Effector CD4-positive, alpha-beta T cell (primary cell): ENCODE measurements around the gene TWIST2.

Experiments used
- DNase-seq: peaks from one replicate; pipeline ENCODE4 v3.0.0-alpha.2; 2020

The TWIST2 gene

GRCh38 chr2:238857959-238858358 is 10.1 kb downstream of the TWIST2 start:
- no peak for DNase-seq

DNA sequence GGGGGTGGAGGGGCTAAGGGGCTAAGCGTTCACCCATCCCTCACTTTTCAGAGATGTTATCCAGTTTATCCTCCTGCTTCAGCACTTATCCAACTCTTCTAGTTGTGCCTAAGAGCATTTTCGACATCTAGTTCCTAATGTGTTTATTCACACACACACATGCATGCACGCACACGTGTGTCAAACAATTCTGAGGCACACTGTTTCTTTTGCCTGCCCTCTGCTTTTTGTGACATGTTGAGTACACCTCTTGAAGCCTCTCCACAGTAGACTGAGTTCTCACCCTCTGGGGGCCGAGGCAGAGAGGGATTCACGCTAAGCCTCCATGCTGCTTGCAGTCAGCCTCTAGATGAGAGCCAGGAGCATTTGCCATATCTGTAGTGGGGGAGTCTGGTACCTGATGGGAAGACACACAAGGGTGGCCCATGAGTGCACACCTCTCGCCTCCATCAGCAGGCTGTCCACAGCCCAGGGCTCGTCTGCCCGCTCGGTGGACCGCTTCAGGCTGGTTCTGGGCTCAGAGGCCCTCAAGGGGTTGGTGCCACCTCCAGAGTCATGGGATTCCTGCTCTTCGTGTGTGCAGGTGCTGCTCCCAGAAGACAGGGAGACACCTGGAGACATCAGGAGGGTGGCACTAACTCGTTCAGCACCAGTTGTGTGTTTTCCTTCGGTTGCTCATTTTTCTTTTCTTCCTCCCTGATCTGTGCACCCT is 11.9 kb downstream of the TWIST2 start:
- no peak for DNase-seq

DNA sequence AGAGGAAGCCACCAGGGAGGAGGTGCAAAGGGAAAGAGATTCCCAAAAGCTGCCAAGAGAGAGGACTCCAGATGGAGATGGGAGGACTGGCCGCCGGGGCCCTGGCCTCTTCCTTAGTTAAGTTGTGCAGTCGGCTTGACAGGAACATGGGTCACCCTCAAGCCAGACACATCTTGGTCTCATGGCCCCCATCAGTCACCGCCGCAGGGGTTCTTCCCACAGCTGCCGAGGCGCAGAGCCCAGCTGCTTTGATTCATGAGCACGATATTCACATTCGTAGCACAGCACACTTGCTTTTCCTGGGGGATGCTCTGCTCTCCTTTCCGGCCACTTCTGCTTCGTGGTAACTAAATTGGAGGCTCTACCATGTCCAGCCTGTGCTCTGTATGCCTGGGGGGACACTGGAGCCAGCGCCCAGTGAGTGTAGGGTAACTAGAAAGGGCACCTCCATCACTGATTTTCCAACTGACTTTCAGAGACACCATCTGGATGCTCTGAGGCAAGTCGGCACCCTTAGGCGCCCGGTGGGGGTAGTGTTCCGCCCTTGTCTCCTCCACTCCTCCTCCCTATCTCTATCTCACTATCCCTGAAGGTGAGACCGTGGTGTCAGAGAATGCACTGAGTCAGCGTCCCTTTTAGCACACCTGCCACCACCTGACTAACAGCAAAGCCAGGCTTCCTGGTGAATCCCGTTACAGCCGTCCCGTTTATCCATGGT is 13.3 kb downstream of the TWIST2 start:
- DNase-seq = no peak

- no peak for DNase-seq
Measured at GRCh38 chr2:238861766-238862315, 14.0 kb downstream of the TWIST2 start.

- no peak for DNase-seq
Measured at GRCh38 chr2:238862701-238863100, 14.8 kb downstream of the TWIST2 start.

- no peak for DNase-seq
Measured at GRCh38 chr2:238863231-238863630, 15.3 kb downstream of the TWIST2 start.

GRCh38 chr2:238863749-238864206 is 15.9 kb downstream of the TWIST2 start:
- no peak for DNase-seq

DNA sequence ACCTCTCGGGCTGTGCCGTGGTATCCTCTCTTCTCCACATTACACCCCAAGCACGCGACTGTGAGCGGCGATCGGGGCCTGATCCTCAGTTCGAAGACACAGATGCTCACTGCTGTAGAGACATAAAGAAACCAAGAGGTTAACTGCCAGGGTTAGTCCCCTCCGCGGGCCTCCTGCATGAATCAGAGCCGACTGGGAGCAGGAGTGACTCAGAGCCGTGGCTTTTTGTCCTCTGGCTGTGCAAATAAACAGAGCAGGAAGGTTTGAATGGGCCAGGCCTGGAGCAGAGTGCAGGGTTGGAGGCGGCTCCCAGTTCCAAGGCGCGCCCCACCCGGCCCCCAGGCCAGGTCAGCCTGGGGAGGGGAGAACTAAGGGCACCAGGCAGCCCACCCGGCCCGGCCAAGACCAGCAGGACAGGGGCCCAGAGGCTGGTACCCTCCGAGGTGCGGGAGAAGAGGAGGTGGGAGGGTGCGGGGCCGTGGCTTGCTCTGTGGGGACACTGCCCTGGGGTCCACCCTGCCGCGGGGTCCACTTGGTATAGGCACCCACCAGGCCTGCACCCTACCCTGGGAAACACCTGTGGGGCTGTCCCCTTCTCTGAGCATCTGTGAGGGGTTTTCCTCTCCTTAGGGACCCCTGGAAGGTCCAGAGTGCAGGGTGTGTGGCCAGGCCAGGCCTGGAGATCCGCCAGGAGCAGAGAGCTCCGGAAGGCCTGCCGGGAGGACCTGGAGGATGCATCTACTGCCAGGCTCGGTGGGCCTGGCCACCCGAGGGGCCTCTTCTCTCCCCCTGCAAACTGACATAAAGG is 16.5 kb downstream of the TWIST2 start:
- no peak for DNase-seq

GRCh38 chr2:238865015-238865719 is 17.3 kb downstream of the TWIST2 start:
- no peak for DNase-seq

DNA sequence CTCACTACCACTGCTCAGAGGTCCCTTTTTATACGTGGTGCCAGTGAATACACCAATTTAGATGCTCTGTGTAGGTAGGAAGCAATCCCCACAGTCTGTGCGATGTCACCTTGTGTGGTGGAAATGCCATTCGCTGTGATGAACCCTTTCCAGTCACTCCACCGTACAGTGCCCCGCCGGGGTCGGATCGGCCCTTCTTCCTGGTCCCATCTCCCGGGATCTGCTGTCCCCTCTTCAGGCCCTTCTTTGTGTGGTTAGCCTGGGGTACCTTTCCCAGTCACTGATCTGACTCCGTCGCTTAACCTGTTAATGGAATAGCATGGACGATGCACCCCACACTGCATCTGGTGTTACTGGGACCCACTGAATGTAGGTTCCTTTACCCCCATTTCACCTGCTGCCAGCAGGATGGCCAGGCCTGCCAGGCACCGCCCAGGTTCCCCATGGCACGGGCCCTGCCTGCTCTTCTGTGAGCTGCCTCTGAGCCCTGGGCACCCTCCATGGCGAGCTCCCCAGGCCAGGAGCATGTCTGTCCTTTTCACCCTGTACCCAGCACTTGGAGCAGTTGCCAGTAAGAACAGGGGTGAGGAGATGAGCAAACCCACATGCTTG is 18.0 kb downstream of the TWIST2 start:
- DNase-seq = no peak

- DNase-seq = no peak
Measured at GRCh38 chr2:238866656-238867277, 18.9 kb downstream of the TWIST2 start.

DNA sequence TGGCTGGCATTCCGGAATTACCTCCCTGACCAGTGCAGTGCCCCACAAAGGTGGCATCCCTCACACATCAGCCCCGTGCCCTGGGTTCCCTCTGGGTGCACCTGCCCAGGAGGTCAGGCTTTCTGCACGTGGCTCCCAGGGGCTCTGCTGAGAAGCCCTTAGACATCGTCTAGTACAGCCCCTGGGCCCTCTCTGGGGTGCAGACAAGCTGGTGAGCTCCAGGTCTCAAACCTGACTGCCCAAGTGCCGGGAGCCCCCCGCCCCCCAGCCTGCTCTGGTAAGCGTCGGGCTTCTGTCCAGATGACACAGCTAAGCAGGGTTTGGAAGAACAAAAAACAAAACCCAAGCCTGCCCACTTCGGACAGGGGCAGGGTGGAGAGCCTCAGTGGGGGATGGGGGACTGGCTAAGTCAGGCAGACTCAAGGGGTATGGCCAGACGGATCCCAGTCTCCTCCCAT is 20.2 kb downstream of the TWIST2 start:
- DNase-seq = no peak

GRCh38 chr2:238868616-238869292 is 20.9 kb downstream of the TWIST2 start:
- no peak for DNase-seq

DNA sequence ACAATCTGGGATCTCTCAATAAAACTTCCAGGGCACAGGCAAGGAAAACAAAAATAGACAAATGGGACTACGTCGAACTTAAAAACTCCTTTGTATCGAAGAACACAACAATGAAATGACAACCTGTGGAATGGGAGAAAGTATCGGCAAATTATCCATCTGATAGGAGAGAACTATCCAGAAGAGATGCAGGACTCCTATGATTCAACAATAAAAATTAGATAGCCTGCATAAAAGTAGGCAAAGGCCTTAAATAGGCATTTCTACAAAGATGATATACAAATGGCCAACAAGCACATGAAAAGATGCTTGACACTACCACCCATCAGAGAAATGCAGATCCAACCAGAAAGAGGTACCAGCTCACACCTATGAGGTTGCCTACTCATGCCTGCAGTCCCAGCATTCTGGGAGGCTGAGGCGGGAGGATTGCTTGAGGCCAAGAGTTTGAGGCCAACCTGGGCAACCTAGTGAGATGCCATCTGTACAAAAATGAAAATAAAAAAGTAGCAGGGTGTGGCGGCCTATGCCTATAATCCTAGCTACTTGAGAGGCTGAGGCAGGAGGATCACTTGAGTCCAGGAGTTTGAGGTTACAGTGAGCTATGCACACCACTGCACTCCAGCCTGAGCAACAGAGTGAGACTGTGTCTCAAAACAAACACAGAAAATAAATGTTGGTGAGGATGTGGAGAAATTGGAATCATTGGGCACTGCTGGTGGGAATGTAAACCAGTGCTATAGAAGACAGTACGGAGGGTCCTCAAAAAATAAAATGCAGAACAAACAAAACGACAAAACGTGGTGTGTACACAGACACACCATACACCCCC is 21.6 kb downstream of the TWIST2 start:
- no peak for DNase-seq

DNA sequence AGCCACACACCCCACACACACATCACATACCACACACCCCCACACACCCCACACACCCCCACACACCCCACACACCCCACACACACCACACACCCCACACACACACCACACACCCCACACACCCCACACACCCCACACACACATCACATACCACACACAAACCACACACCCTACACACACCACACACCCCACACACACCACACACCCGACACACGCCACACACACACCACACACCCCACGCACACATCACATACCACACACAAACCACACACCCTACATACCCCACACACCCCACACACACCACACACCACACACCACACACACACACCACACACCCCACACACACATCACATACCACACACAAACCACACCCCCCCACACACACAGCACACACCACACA is 22.4 kb downstream of the TWIST2 start:
- DNase-seq = no peak

DNA sequence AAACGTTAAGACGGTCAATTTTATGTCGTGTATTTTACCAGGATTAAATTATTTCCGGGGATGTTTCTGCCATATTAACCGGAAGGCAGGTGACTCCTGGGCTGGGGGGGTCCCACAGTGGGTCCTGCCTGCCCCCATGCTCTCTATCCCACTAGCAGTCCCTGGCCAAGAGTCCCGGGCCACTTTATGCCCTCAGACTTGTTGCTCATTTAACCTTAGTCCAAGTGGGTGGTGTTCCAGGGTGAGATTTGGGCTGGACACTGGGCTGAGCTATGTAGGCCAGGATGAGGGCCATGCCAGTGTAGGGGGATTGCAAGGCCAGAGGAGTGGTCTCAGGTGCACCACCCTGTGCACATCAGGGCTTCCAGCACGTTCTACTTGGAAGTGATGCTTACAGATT is 24.1 kb downstream of the TWIST2 start:
- DNase-seq = no peak

- no peak for DNase-seq
Measured at GRCh38 chr2:238872628-238873380, 24.9 kb downstream of the TWIST2 start.

GRCh38 chr2:238873381-238873801 is 25.5 kb downstream of the TWIST2 start:
- DNase-seq = no peak

DNA sequence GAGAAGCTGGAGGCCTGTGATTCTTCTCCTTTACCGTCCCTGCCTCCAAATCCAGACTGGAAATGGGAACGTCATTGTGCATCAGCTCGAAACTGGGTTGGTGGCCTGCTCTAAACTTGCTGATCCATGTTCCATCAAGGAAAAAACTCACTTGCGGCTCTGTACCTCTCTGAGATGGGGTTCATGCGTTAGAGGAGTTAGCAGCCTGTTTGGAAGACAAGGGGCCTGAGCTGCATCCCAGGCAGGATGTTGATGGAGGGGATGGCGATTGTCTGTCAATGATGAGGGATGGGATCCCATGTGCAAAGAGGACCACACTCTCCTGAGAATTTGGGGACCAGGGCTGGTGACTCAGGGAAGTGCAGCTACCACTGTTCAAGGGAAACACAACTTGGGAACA is 26.0 kb downstream of the TWIST2 start:
- no peak for DNase-seq
